Liver (tissue), 9 donors: ENCODE data around the gene SLC39A13. TPM values are rescaled to one million over a fixed set of nuclear protein-coding genes. Genes with fewer than 3 reads are reported as not detected.
A peak's percentile ranks its signal among the peaks of the same experiment; 100 is the strongest.

ENCODE experiments used
- DNase-seq: peaks from one replicate; pipeline ENCODE4 v3.0.0-alpha.2; 2017; ENCODE audit warnings: low spot score
- H3K27ac ChIP-seq, 2 donors: one replicate each; pipeline ENCODE4 v1.7.0; 2013; ENCODE audit warnings: inconsistent platforms in 2 of 2, low read length in 2 of 2, control low read depth in 1 of 2, low read depth in 1 of 2, mild to moderate bottlenecking in 1 of 2
- H3K27me3 ChIP-seq, 4 donors: one replicate each; pipeline versions ENCODE4 v1.6.1 to v1.7.0; 2013; ENCODE audit warnings: low read length in 3 of 4, inconsistent platforms in 1 of 4, mild to moderate bottlenecking in 1 of 4, moderate library complexity in 1 of 4; ENCODE audit not compliant: control insufficient read depth in 4 of 4, insufficient read depth in 4 of 4
- H3K36me3 ChIP-seq, 4 donors: one replicate each; pipeline versions ENCODE4 v1.6.1 to v1.7.0; 2013; ENCODE audit warnings: low read length in 3 of 4, mild to moderate bottlenecking in 3 of 4, low read depth in 1 of 4, moderate library complexity in 1 of 4; ENCODE audit not compliant: control insufficient read depth in 4 of 4, insufficient read depth in 3 of 4
- H3K4me1 ChIP-seq, 4 donors: one replicate each; pipeline versions ENCODE4 v1.6.1 to v1.7.0; 2013; ENCODE audit warnings: low read length in 3 of 4, mild to moderate bottlenecking in 3 of 4, moderate library complexity in 1 of 4; ENCODE audit not compliant: control insufficient read depth in 4 of 4, insufficient read depth in 4 of 4
- H3K4me3 ChIP-seq, 3 donors: one replicate each; pipeline versions ENCODE4 v1.6.1 to v1.7.0; 2013; ENCODE audit warnings: low read length in 3 of 3, control low read depth in 1 of 3, low read depth in 1 of 3, mild to moderate bottlenecking in 1 of 3
- H3K9ac ChIP-seq, 2 donors: one replicate each; pipeline ENCODE4 v1.7.0; 2013; ENCODE audit warnings: low read length in 2 of 2, mild to moderate bottlenecking in 2 of 2, moderate library complexity in 2 of 2, control low read depth in 1 of 2, low read depth in 1 of 2
- H3K9me3 ChIP-seq, 4 donors: one replicate each; pipeline versions ENCODE4 v1.6.1 to v1.7.0; 2013; ENCODE audit warnings: low read length in 3 of 4; ENCODE audit not compliant: control insufficient read depth in 4 of 4
- ATF3 ChIP-seq: IDR thresholded peaks from 2 replicates; pipeline ENCODE4 v1.6.1; 2016; ENCODE audit warnings: antibody characterized with exemption
- CTCF ChIP-seq: fragments of 150-350 bp; IDR thresholded peaks from 2 replicates; pipeline ENCODE4 v1.5.1; 2017; ENCODE audit warnings: improper control_type of control experiment, low read depth, low read length; ENCODE audit not compliant: missing input control
- FOXA1 ChIP-seq: IDR thresholded peaks from 2 replicates; pipeline ENCODE4 v1.6.1; 2016; ENCODE audit warnings: antibody characterized with exemption
- FOXA2 ChIP-seq: IDR thresholded peaks from 2 replicates; pipeline ENCODE4 v1.6.1; 2016; ENCODE audit warnings: antibody characterized with exemption
- GABPA ChIP-seq, 2 donors: IDR thresholded peaks in 1 of 2; conservative IDR thresholded peaks in 1 of 2; 2 replicates each; pipeline ENCODE4 v1.6.1; 2016; ENCODE audit warnings: antibody characterized with exemption in 2 of 2, mild to moderate bottlenecking in 1 of 2, moderate library complexity in 1 of 2
- HNF4G ChIP-seq: IDR thresholded peaks from 2 replicates; pipeline ENCODE4 v1.6.1; 2016; ENCODE audit warnings: antibody characterized with exemption
- RAD21 ChIP-seq, 2 donors: IDR thresholded peaks; 2 replicates each; pipeline ENCODE4 v1.6.1; 2016; ENCODE audit warnings: antibody characterized with exemption in 2 of 2, mild to moderate bottlenecking in 2 of 2
- RXRA ChIP-seq, 2 donors: IDR thresholded peaks; 2 replicates each; pipeline ENCODE4 v1.6.1; 2017 to 2018; ENCODE audit warnings: antibody characterized with exemption in 2 of 2, mild to moderate bottlenecking in 1 of 2
- SP1 ChIP-seq: IDR thresholded peaks from 2 replicates; pipeline ENCODE4 v1.6.1; 2018; ENCODE audit warnings: antibody characterized with exemption, mild to moderate bottlenecking
- TAF1 ChIP-seq: conservative IDR thresholded peaks from 2 replicates; pipeline ENCODE4 v1.6.1; 2016; ENCODE audit warnings: antibody characterized with exemption, mild to moderate bottlenecking
- YY1 ChIP-seq: IDR thresholded peaks from 2 replicates; pipeline ENCODE4 v1.6.1; 2016; ENCODE audit warnings: antibody characterized with exemption, mild to moderate bottlenecking
- ZBTB33 ChIP-seq: IDR thresholded peaks from 2 replicates; pipeline ENCODE4 v1.6.1; 2016; ENCODE audit warnings: antibody characterized with exemption
- WGBS: extraction: QIAGEN DNeasy Blood & Tissue Kit; methylation state at CpG from one replicate; pipeline ENCODE4 v1.1.7; 2013; 5-methylcytosine and 5-hydroxymethylcytosine counted together
- polyA plus RNA-seq, 2 donors: library from polyadenylated mRNA; stranded (reverse) in 1 of 2; unstranded in 1 of 2; fragments of 200-250 nt in 1 of 2; fragments of >200 nt in 1 of 2; fragmentation: Nextera tagmentation in 1 of 2; extraction: Ambion mirVana in 1 of 2; gene quantifications; one replicate each; pipeline versions ENCODE4 v1.2.1 to v1.2.3, GENCODE V29; 2013 to 2015
- total RNA-seq, 2 donors: library from RNA; depleted of rRNA; stranded (reverse); fragments of >200 nt; gene quantifications; one replicate each; pipeline ENCODE4 v1.2.3, GENCODE V29; 2014
- donor health status: healthy.
- donor health status: healthy.
- donor health status: healthy.
- donor health status: healthy.
- donor health status: healthy.

Gene SLC39A13
- total and polyA plus RNA-seq, 4 donors = 8.2 to 17.5 (median 10.7) TPM

GRCh38 chr11:47399860-47400767 is 8.3 kb upstream of the SLC39A13 start:
- H3K9ac ChIP-seq = peak overlapping the region; percentile 3 to 58
- peaks cover 2 to 11% (median 7%) of the 10 kb centered on the region in 4 donors for H3K4me1 ChIP-seq
- 8% methylated on average over 47 of the region's 47 CpGs for WGBS
- H3K27me3 ChIP-seq = no peaks in the 10 kb centered on the region
- TF ChIP-seq ZBTB33 (no peak), YY1 (no peak), GABPA (IDR thresholded peaks at IDR 0.05 in 1 of 2, conservative IDR thresholded peaks at IDR 0.05 in 1 of 2) (no peak), TAF1 (no peak), ATF3 (no peak)
- peak overlapping the region in 1 of 3 donors; percentile 51 for H3K4me3 ChIP-seq
- H3K36me3 ChIP-seq = no peaks in the 10 kb centered on the region
- peak overlapping the region; percentile 51 to 59 for H3K27ac ChIP-seq
- no peak for DNase-seq
- no peaks in the 10 kb centered on the region for H3K9me3 ChIP-seq

GRCh38 chr11:47400768-47401279 is 7.6 kb upstream of the SLC39A13 start:
- Histone ChIP-seq H3K9me3 (no peaks in the 10 kb centered on the region), H3K9ac (peak overlapping the region in 1 of 2 donors; percentile 3), H3K27me3 (no peaks in the 10 kb centered on the region), H3K36me3 (no peaks in the 10 kb centered on the region), H3K27ac (peak overlapping the region; percentile 51 to 59), H3K4me1 (peaks cover 2 to 11% (median 7%) of the 10 kb centered on the region in 4 donors), H3K4me3 (peak overlapping the region in 1 of 3 donors; percentile 51)
- WGBS = 45% methylated on average over 8 of the region's 8 CpGs
- DNase-seq = no peak
- TF ChIP-seq RXRA (IDR thresholded peaks at IDR 0.05) (no peak), ATF3 (no peak), RAD21 (IDR thresholded peaks at IDR 0.05) (no peak), SP1 (no peak), HNF4G (no peak)

GRCh38 chr11:47403135-47403534 is 5.3 kb upstream of the SLC39A13 start:
- no peak for DNase-seq
- WGBS = 62% methylated on average over 4 of the region's 4 CpGs
- Histone ChIP-seq H3K4me3 (no peak overlapping the region), H3K4me1 (peaks cover 2 to 18% (median 14%) of the 10 kb centered on the region in 4 donors), H3K27ac (no peak overlapping the region), H3K27me3 (no peaks in the 10 kb centered on the region), H3K9me3 (no peaks in the 10 kb centered on the region), H3K36me3 (no peaks in the 10 kb centered on the region), H3K9ac (no peak overlapping the region)
- TF ChIP-seq TAF1 (no peak), FOXA2 (no peak), ATF3 (no peak), CTCF (no peak), YY1 (no peak), RAD21 (IDR thresholded peaks at IDR 0.05) (no peak), FOXA1 (no peak), ZBTB33 (no peak)
